Measurements from ENCODE around the gene IGHMBP2. TPM values are rescaled to one million over a fixed set of nuclear protein-coding genes. Genes with fewer than 3 reads are reported as not detected.

Gene IGHMBP2
- total and polyA plus RNA-seq, 2 of the 8 experiments (the other 6 are each of a cell fraction or from before 2014, with no cell fraction given): 8.4 to 17.6 TPM

DNA sequence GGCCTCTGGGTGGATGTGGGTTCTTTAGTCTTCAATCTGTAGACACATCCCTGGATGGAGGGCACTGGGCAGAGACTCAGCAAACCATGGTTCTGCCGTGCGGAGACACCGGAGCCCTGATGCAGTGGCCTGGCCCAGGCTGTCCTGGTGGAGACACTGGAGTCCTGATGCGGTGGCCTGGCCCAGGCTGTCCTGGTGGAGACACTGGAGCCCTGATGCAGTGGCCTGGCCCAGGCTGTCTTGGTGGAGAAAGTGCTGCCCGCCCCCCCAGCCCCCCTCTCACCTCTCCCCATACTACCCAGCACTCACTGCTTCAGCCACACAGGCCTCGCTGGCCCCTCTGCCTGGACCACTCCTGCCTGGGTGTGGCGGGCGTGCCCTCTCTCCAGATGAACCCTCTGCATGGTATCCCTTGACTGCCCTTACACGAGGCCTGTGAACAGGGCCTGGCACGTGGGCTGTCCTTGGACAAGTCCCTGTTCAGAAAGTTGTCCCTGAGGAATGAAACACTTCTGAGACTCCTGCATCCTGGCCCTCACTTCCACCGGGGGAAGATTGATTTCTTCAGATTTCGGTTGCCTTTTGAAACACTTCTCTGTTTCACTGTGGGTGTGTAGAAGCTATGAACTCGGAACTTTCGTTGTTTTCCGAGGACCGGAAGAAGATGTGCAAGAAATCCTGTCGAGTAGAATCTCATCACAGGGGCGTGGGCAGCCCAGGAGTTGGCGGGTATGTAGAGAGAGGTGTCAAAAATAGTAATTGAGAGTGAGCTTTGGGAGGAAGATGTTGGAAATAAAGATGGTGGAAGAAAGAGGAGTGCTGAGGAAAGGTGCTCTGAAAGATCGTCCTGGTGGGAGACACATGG, 26.2 kb downstream of the IGHMBP2 start:
- H2BK120ac ChIP-seq (replicated peaks; ENCODE audit: low read depth, low read length): no peak overlapping the region
- H4K91ac ChIP-seq (replicated peaks; ENCODE audit: insufficient read length, low read length): no peak overlapping the region
- H3K36me3 ChIP-seq (ENCODE audit: control insufficient read depth in 2 of 4, insufficient read depth in 4 of 4, low read length in 3 of 4): peaks cover 0 to 22% (median 14%) of the 10 kb centered on the region in 4 experiments; a peak in 5 of 8 replicates
- no peak overlapping the region for H2BK15ac ChIP-seq (ENCODE audit: low read length)
- FAIRE-seq (no peak), DNase-seq (ENCODE audit: low read depth in 1 of 2, low spot score in 2 of 2) (no peak)
- H4K20me1 ChIP-seq (replicated peaks in 1 of 2; ENCODE audit: control insufficient read depth in 1 of 2, insufficient read depth in 2 of 2, low read length in 2 of 2): peaks cover 3 to 7% of the 10 kb centered on the region in 2 experiments
- CTCF ChIA-PET (ENCODE audit: partially characterized antibody): interaction anchor here (0.5 kb wide), 1 partner anchor 99 kb away, joined by 3 read pairs; no protein-coding TSS in a partner anchor
- no peak overlapping the region for H4K8ac ChIP-seq (ENCODE audit: extremely low read depth, insufficient read depth, low read length)
- no peaks in the 10 kb centered on the region; the same call in 1 of the 2 replicates for H3K79me1 ChIP-seq (ENCODE audit: low read depth, low read length)
- H3K18ac ChIP-seq (ENCODE audit: extremely low read depth, low read length): no peak overlapping the region
- H3K56ac ChIP-seq (replicated peaks; ENCODE audit: insufficient read length, low read depth, low read length): no peak overlapping the region
- no peaks in the 10 kb centered on the region for H3K79me2 ChIP-seq (ENCODE audit: control insufficient read depth in 1 of 2, insufficient read depth in 2 of 2, low read length in 2 of 2)
- H3K4me1 ChIP-seq (replicated peaks in 1 of 4; ENCODE audit: control insufficient read depth in 3 of 4, insufficient read depth in 4 of 4, low read length in 3 of 4): no peaks in the 10 kb centered on the region
- H3K4me3 ChIP-seq (ENCODE audit: extremely low read depth in 1 of 4, insufficient read depth in 2 of 4, low read depth in 3 of 4, low read length in 4 of 4): no peak overlapping the region
- peaks cover 8 to 11% of the 10 kb centered on the region in 2 experiments; a peak in 3 of 4 replicates for H3K9me3 ChIP-seq (ENCODE audit: insufficient read depth in 2 of 2, low read depth in 1 of 2, low read length in 1 of 2)
- no peak overlapping the region for H2BK5ac ChIP-seq (ENCODE audit: low read depth, low read length)
- H2BK12ac ChIP-seq (ENCODE audit: low read depth, low read length): no peak overlapping the region
- H3K9ac ChIP-seq (replicated peaks in 1 of 4; ENCODE audit: extremely low read depth in 1 of 4, low read depth in 3 of 4, low read length in 3 of 4): no peak overlapping the region
- no peak overlapping the region for H3K4me2 ChIP-seq (ENCODE audit: insufficient read depth in 1 of 2, low read depth in 2 of 2, low read length in 2 of 2)
- no peak overlapping the region for H2AFZ ChIP-seq (ENCODE audit: low read length)
- H3K14ac ChIP-seq (ENCODE audit: insufficient read length): no peak overlapping the region
- no peak overlapping the region for H3K4ac ChIP-seq (replicated peaks; ENCODE audit: insufficient read length, low read depth, low read length)
- no peak overlapping the region for H4K5ac ChIP-seq (ENCODE audit: insufficient read length, low read depth, low read length)
- POLR2A ChIA-PET (ENCODE audit: partially characterized antibody): no interaction called here
- no peaks in the 10 kb centered on the region for H3K23me2 ChIP-seq (ENCODE audit: low read depth, low read length)
- no peak overlapping the region for H2AK5ac ChIP-seq (ENCODE audit: low read depth, low read length)
- H2BK20ac ChIP-seq (ENCODE audit: low read length): no peak overlapping the region
- no peak overlapping the region for H3K23ac ChIP-seq (ENCODE audit: insufficient read length)
- H3K27me3 ChIP-seq (replicated peaks in 1 of 4; ENCODE audit: control insufficient read depth in 3 of 4, extremely low read depth in 1 of 4, insufficient read depth in 3 of 4, low read length in 3 of 4): no peaks in the 10 kb centered on the region
- no peak overlapping the region for H3K27ac ChIP-seq (ENCODE audit: low read depth, low read length)
- 87% methylated on average over 17 of the region's 20 CpGs; no CpG with 5 or more reads in 1 of the 2 experiments for WGBS, 2 experiments (ENCODE audit: extremely low coverage in 1 of 2, insufficient coverage in 1 of 2, insufficient read length in 1 of 2, insufficient replicate concordance in 2 of 2, low coverage in 1 of 2, low lambda C conversion rate in 2 of 2, missing lambda C conversion rate in 1 of 2)
- TF ChIP-seq SIRT6 (IDR thresholded peaks at IDR 0.05; ENCODE audit: low read length) (no peak), JUN (IDR thresholded peaks at IDR 0.05; ENCODE audit: low read depth, low read length) (no peak), EP300 (IDR thresholded peaks at IDR 0.05; ENCODE audit: borderline replicate concordance in 1 of 2, low read depth in 2 of 2, low read length in 2 of 2) (no peak), SAP30 (IDR thresholded peaks at IDR 0.05; ENCODE audit: insufficient read depth, insufficient replicate concordance, low read length) (no peak), RFX5 (IDR thresholded peaks at IDR 0.05; ENCODE audit: borderline replicate concordance, low read depth, low read length) (no peak), EGR1 (IDR thresholded peaks at IDR 0.05; ENCODE audit: borderline replicate concordance, low read depth, low read length) (no peak), CBX5 (IDR thresholded peaks at IDR 0.05; ENCODE audit: low read depth, low read length) (no peak), HDAC6 (IDR thresholded peaks at IDR 0.05; ENCODE audit: low read depth, low read length) (no peak), KDM1A (IDR thresholded peaks at IDR 0.05; ENCODE audit: borderline replicate concordance, low read length) (no peak), TBP (IDR thresholded peaks at IDR 0.05; ENCODE audit: low read depth, low read length) (no peak), RNF2 (IDR thresholded peaks at IDR 0.05; ENCODE audit: borderline replicate concordance, low read depth, low read length, missing control alignments, poor library complexity, severe bottlenecking) (no peak), RXRA (IDR thresholded peaks at IDR 0.05; ENCODE audit: insufficient read depth, low read depth, low read length) (no peak)

Data from H1 (cell line).